ENCODE results near the gene FOXP2.
A peak's percentile ranks its signal among the peaks of the same experiment; 100 is the strongest.

The FOXP2 gene

DNA sequence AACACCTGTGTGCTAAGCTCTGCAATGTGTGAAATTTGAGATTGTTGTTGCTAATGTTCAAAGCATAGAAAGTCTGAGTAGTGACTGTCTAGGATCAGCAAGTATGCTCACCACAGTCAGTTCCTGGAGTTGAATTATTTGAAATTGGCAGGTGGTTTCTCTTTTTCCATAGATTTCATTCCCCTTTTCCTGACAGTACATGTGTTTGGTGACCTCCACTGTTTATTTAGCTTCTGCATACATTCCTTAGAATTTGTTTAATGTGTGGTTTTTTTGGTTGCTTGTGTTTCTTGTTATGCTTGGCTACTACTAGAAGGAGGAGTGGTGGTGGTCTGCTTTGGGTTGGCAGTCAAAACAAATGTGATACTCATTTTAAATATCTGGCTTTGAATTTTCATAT is 52.3 kb downstream of the FOXP2 start:
- no peak for DNase-seq (ENCODE audit: low read depth)
- TF ChIP-seq, protein P1, sequence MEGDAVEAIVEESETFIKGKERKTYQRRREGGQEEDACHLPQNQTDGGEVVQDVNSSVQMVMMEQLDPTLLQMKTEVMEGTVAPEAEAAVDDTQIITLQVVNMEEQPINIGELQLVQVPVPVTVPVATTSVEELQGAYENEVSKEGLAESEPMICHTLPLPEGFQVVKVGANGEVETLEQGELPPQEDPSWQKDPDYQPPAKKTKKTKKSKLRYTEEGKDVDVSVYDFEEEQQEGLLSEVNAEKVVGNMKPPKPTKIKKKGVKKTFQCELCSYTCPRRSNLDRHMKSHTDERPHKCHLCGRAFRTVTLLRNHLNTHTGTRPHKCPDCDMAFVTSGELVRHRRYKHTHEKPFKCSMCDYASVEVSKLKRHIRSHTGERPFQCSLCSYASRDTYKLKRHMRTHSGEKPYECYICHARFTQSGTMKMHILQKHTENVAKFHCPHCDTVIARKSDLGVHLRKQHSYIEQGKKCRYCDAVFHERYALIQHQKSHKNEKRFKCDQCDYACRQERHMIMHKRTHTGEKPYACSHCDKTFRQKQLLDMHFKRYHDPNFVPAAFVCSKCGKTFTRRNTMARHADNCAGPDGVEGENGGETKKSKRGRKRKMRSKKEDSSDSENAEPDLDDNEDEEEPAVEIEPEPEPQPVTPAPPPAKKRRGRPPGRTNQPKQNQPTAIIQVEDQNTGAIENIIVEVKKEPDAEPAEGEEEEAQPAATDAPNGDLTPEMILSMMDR (conservative IDR thresholded peaks at IDR 0.05; ENCODE audit: control insufficient read depth, insufficient read depth, low read depth, low read length), result no peak
- no peak overlapping the region for H3K4me3 ChIP-seq (ENCODE audit: control insufficient read depth, low read depth, low read length)

DNA sequence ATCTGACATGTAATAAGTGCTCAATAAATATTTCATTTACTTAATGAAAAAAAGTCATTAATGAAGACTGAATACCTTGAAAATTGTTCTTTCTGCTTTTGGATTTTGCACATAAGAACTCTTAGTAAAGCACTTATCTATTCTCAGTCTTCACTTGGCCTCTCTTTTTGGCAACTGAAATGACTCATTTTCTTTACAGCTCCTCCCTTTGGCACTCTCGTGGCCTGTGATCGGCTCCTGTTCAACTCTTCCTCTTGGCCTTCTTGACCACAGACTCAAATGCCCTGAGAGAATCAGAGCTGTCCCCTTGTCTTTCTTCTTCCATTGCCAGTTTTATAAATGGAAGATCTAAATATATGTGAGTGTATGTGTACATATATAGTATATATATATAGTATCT is 54.2 kb downstream of the FOXP2 start:
- TF ChIP-seq, protein P1 (conservative IDR thresholded peaks at IDR 0.05; ENCODE audit: control insufficient read depth, insufficient read depth, low read depth, low read length), result no peak
- H3K4me3 ChIP-seq (ENCODE audit: control insufficient read depth, low read depth, low read length), result no peak overlapping the region
- DNase-seq (ENCODE audit: low read depth), result peak; percentile 29

DNA sequence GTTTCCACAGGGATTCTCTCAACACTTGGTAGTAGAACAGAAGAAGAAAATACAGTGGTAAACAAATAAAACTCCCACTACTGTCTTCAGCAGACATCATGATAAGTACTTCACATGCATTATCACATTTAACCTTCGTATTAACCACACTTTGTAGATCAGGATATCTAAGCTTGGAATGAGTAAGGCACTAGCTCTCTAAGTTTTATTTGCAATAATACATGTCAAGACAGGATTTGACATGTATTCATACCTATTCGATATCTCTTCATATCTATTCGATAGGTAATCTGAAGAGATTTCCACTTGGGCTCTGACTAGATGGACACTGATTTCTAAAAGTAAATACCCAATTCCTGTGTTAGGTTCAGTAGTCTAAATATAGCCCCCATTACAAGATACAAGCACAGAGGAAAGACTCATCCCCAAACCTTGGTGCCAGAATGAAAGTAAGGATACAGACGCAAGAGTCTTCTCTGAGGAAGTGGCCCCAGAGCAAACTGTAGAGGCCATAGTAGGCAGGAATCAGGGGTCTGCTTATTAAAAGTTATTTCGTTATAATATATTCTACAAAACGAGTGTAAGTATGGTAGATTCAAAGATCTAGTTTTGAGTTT is 58.4 kb downstream of the FOXP2 start:
- H3K4me3 ChIP-seq (ENCODE audit: control insufficient read depth, low read depth, low read length), result no peak overlapping the region
- TF ChIP-seq, protein P1 (conservative IDR thresholded peaks at IDR 0.05; ENCODE audit: control insufficient read depth, insufficient read depth, low read depth, low read length), result no peak

DNA sequence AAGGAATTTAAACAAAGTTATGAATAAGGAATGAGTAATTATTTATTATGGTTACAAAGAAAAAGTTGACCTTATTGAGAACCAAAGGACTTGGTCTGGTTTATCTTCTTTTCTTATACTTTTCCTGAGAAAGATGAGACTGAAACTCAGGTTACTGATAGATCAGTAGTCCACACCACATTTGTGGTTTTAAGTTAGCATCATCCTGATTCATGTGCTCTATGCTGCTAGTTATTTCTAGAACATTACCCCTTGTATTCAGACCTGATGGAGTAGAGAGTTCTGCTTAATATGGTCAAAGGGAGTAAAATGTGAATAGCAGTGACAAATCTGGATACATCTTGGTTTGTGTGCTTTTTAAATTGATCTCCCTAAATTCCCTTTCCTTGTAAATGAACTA is 63.8 kb downstream of the FOXP2 start:
- TF ChIP-seq, protein P1 (conservative IDR thresholded peaks at IDR 0.05; ENCODE audit: control insufficient read depth, insufficient read depth, low read depth, low read length), result no peak
- H3K4me3 ChIP-seq (ENCODE audit: control insufficient read depth, low read depth, low read length), result no peak overlapping the region
- no peak for DNase-seq (ENCODE audit: low read depth)

More for the DNA sequence above, 58.4 kb downstream of the FOXP2 start:
- no peak for DNase-seq (ENCODE audit: low read depth)

DNA sequence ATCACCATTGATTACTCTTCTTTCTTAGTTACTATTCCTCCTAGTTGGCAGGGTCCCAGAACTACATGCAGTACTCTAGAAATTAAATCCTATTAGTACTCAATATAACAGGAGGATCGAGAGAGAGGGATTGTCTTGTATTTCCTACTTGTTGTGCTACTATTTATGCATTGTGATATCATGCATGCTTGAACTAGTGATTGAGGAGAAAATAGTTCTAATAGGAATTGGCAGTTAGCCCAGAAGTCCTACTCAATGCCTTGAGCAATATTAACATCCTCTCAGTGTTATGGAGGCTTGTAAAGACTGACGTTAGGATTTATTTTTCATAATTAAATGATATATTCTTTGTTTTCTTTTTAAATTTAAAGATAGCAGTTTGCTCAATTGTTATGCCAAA is 67.4 kb downstream of the FOXP2 start:
- peak; percentile 76 for DNase-seq (ENCODE audit: low read depth)
- H3K4me3 ChIP-seq (ENCODE audit: control insufficient read depth, low read depth, low read length), result no peak overlapping the region
- TF ChIP-seq, protein P1 (conservative IDR thresholded peaks at IDR 0.05; ENCODE audit: control insufficient read depth, insufficient read depth, low read depth, low read length), result no peak

DNA sequence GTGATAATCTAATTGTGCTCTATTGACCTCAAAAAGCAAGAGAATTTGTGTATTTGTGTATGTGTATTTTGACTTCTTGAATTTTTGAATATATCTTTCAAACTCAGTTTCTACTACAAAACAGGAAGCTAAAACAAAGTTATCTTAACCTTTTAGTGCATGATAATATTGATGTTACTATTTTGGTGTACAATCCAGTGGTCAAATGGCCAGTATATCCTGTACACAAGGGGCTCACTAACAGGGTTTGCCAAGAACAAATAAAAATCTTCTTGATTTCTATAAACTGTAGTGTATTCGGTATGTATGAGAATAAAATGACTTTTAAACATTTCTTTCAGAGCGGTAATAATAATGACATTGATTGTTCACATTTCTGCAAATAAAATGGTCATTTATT is 69.6 kb downstream of the FOXP2 start:
- DNase-seq (ENCODE audit: low read depth), result no peak
- TF ChIP-seq, protein P1 (conservative IDR thresholded peaks at IDR 0.05; ENCODE audit: control insufficient read depth, insufficient read depth, low read depth, low read length), result no peak
- H3K4me3 ChIP-seq (ENCODE audit: control insufficient read depth, low read depth, low read length), result no peak overlapping the region

DNA sequence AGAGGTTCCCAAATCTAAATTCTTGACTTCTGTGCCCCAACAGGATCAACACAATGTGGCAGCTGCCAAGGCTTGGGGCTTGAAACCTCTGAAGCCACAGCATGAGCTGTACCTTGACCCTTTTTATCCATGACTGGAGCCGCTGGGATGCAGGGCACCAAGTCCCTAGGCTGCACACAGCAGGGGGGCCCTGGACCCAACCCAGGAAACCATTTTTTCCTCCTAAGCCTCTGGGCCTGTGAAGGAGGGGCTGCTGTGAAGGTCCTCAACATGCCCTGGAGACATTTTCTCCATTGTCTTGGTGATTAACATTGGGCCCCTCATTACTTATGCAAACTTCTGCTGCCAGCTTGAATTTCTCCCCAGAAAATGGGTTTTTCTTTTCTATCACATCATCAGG is 72.6 kb downstream of the FOXP2 start:
- DNase-seq (ENCODE audit: low read depth), result no peak
- TF ChIP-seq, protein P1 (conservative IDR thresholded peaks at IDR 0.05; ENCODE audit: control insufficient read depth, insufficient read depth, low read depth, low read length), result no peak
- H3K4me3 ChIP-seq (ENCODE audit: control insufficient read depth, low read depth, low read length), result no peak overlapping the region
